ENCODE results near the gene ADI1. TPM values are rescaled to one million over a fixed set of nuclear protein-coding genes. Genes with fewer than 3 reads are reported as not detected.
A peak's percentile ranks its signal among the peaks of the same experiment; 100 is the strongest.
"Not testable (repeated sequence)": the region's sequence is repeated elsewhere in the genome, so short reads cannot be mapped to it uniquely, and the experiment has no call there.

Gene ADI1
- total RNA-seq, 1 donor = 12.9 TPM

GRCh38 chr2:3464401-3465005, 54.8 kb downstream of the ADI1 start:
- no peak for DNase-seq (ENCODE audit: low read depth in 2 of 3, low spot score in 2 of 3)

GRCh38 chr2:3463944-3464343, 55.4 kb downstream of the ADI1 start:
- DNase-seq (ENCODE audit: low read depth in 2 of 3, low spot score in 2 of 3) = no peak

- DNase-seq (ENCODE audit: low read depth in 2 of 3, low spot score in 2 of 3) = no peak
These were observed 56.0 kb downstream of the ADI1 start for GRCh38 chr2:3463186-3463835.

DNA sequence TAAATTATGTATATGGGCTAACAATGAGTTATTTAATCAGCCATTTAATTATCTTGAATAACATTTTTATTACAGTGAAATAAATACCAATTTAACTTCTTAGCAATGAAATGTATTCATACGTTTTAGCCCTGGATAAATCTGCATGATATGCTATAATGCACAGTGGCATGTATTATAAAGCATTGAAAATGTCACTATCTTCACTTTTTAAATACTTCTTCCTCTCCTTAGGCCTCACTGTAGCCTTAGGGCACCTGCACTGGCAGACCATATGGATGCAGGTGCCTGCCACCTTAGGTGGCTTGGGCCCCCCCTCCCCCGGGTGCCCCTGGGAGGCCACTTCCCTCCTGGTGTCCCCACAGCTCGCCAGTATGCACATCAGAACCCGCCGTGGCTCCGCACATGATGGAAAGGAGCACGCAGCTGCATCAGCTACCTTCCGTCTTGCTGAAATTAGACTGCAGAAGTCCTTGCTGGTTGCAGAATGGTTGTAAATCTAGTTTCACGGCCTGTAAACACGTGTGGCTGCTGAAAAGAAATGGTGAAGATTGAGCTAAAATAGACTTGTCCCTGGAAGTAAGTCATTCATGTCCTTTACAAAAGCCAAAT, 56.7 kb downstream of the ADI1 start:
- DNase-seq (ENCODE audit: low read depth in 2 of 3, low spot score in 2 of 3) = no peak

- DNase-seq (ENCODE audit: low read depth in 2 of 3, low spot score in 2 of 3) = peak; percentile 14 to 83 (median 29)
These were observed 57.4 kb downstream of the ADI1 start for GRCh38 chr2:3461801-3462492.

- no peak for DNase-seq (ENCODE audit: low read depth in 2 of 3, low spot score in 2 of 3)
These were observed 58.2 kb downstream of the ADI1 start for GRCh38 chr2:3460831-3461800.

GRCh38 chr2:3460156-3460555, 59.2 kb downstream of the ADI1 start:
- DNase-seq (ENCODE audit: low read depth in 2 of 3, low spot score in 2 of 3) = no peak

GRCh38 chr2:3459185-3460015, 59.9 kb downstream of the ADI1 start:
- DNase-seq (ENCODE audit: low read depth in 2 of 3, low spot score in 2 of 3) = no peak

DNA sequence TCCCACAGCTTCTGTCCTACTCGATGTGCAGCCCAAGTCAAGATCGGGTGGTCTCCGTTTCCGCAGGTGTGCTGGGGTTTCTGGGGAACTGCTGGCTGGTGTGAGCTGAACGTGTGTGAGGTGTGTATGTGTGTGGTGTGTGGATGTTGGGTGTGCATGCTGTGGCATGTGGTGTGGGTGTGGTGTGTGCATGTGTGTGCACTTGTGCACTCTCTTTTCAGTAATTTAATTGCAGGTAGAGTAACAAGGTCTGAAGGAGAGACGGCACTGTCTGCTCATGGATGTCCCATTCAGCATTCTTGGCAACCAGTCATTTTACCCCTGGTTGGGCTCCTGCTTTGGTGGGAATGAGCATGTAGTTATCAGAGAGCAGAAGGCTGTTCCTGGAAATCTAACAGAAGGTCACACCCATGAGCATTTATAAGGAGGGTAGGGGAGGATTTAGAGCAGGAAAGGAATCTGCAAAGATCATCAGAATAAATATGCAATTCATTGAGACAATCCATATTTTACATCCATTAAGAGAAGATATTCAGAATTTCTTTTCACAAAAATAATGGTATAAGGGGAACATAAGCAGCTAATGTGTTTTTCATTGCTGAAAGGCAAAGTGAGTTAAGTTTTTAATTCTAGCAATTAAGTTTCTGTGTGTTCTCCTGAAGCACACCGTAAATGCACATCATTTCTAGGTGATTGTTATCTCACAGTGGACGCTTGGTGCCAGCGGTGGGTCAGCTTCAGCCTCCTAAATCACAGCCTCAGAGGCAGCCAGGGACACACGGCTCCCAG, 60.7 kb downstream of the ADI1 start:
- DNase-seq (ENCODE audit: low read depth in 2 of 3, low spot score in 2 of 3) = no peak

- DNase-seq (ENCODE audit: low read depth in 2 of 3, low spot score in 2 of 3) = no peak
These were observed 61.6 kb downstream of the ADI1 start for GRCh38 chr2:3457524-3458395.

DNA sequence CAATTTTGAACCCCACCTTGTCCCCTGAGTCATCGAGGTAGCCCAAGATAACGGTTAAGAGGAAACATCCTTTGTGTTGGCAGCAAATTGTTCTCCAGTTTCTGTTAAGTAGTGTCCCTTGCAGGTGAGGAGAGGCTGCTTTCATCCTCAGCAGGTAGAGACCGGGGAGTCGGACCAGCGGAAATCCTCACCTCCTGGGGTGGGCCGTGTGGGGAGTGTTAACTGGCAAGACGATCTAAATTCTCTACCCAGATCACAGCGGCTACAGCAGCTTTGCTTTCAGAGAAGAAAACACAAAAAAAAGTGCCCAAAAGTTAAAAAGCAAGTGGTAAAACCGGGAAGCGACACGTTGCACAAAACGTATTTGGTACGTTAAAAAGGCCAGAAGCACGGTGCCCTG, 63.2 kb downstream of the ADI1 start:
- DNase-seq (ENCODE audit: low read depth in 2 of 3, low spot score in 2 of 3) = no peak

GRCh38 chr2:3454802-3455201, 64.5 kb downstream of the ADI1 start:
- no peak for DNase-seq (ENCODE audit: low read depth in 2 of 3, low spot score in 2 of 3)

DNA sequence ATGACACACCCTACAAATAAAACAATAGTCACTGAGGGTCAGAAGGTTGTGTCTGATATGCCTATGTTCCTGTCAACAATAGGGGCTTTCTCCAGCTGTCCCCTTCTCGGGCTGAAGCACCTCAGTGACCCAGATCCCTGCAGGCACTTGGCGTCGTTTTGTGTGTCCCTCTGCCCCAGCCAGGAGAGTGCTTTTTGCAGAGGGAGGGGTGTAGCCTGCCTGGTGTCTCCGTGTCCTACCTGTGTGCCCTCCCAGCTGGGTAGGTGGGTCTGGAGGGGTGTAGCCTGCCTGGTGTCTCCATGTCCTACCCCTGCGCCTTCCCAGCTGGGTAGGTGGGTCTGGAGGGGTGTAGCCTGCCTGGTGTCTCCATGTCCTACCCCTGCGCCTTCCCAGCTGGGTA, 65.3 kb downstream of the ADI1 start:
- DNase-seq (ENCODE audit: low read depth in 2 of 3, low spot score in 2 of 3) = not testable (repeated sequence)

DNA sequence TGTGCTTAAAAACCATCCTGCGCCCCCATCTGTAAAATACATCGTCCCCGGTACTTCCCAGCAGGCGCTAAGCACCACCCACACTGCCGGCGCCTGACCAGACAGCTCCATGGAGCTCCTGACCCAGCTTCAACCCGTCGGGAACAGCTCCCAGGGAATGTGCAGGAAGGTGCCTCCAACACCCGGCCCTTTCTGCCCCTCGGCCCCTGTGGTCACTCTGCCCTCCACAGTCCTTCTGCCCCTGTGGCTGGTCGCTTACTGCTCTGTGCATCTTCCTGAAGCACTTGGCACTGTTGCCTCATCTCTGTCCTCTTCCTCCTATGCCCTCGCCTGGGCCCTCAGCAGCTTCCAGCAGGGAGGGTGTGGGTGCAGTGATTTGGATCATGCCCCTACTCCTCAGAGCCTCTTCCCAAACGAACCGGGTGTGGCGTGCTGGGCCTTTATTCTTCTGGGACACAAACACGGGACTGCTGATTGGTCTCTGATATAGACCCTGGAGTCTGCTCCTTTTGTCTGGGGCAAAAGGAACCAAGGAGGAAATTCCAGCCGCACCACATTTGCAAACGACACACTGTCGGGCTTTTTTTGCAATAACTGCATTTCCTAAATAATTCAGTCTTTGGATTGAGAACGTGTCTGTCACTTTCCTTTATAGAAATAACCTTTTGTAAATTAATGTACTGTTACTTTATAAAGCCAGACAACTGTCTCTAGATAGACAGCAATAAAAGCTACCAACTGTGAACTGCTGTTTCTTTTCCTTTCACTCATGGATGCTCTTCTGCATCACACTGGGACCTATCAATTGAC, 65.9 kb downstream of the ADI1 start:
- no peak for DNase-seq (ENCODE audit: low read depth in 2 of 3, low spot score in 2 of 3)

- DNase-seq (ENCODE audit: low read depth in 2 of 3, low spot score in 2 of 3) = no peak
These were observed 67.2 kb downstream of the ADI1 start for GRCh38 chr2:3451926-3452671.

- DNase-seq (ENCODE audit: low read depth in 2 of 3, low spot score in 2 of 3) = no peak
These were observed 68.2 kb downstream of the ADI1 start for GRCh38 chr2:3451169-3451568.
